Activated T-cell treated with anti-CD3 and anti-CD28 coated beads, Interleukin-2, amount 50 U/mL, for 72 hours (primary cell): Measurements from ENCODE around the gene MSANTD3. TPM values are rescaled to one million over a fixed set of nuclear protein-coding genes. Genes with fewer than 3 reads are reported as not detected.
"Not testable (repeated sequence)": the region's sequence is repeated elsewhere in the genome, so short reads cannot be mapped to it uniquely, and the experiment has no call there.

ENCODE experiments used
- ATAC-seq, 2 donors: fragments of 150-1000 bp; cut with Tn5 transposase; replicated peaks in 1 of 2; 2 replicates each; pipeline ENCODE4 v1.10.0; 2021; ENCODE audit warnings: moderate library complexity in 2 of 2, mild to moderate bottlenecking in 1 of 2
- DNase-seq, 2 donors: peaks; one replicate each; pipeline ENCODE4 v3.0.0; 2021 to 2022; ENCODE audit warnings: mixed read lengths in 1 of 2
- H3K27ac Mint-ChIP-seq: one replicate; pipeline ENCODE4 v1.8.0; 2022; ENCODE audit warnings: mild to moderate bottlenecking, moderate library complexity, mixed read lengths
- H3K27me3 Mint-ChIP-seq: one replicate; pipeline ENCODE4 v1.8.0; 2022; ENCODE audit warnings: low read depth, mixed read lengths
- H3K36me3 Mint-ChIP-seq, 2 donors: one replicate each; pipeline ENCODE4 v1.8.0; 2022; ENCODE audit warnings: mixed read lengths in 2 of 2, mild to moderate bottlenecking in 1 of 2; ENCODE audit not compliant: insufficient read depth in 2 of 2
- H3K4me1 Mint-ChIP-seq: one replicate; pipeline ENCODE4 v1.8.0; 2022; ENCODE audit warnings: low read depth, mixed read lengths
- H3K4me3 Mint-ChIP-seq, 2 donors: one replicate each; pipeline ENCODE4 v1.8.0; 2022; ENCODE audit warnings: mild to moderate bottlenecking in 2 of 2, mixed read lengths in 2 of 2, moderate library complexity in 2 of 2
- H3K9me3 Mint-ChIP-seq, 2 donors: one replicate each; pipeline ENCODE4 v1.8.0; 2022; ENCODE audit warnings: mixed read lengths in 2 of 2
- total RNA-seq, 2 donors: library from RNA; stranded (reverse); gene quantifications; one replicate each; pipeline ENCODE4 v1.2.3, GENCODE V29; 2022

The MSANTD3 gene
- total RNA-seq, 2 donors from 2014 or later: 15.1 to 15.9 TPM

GRCh38 chr9:100437860-100438805 lies 11.2 kb downstream of the MSANTD3 start:
- no peaks in the 10 kb centered on the region for H3K27me3 Mint-ChIP-seq
- H3K4me1 Mint-ChIP-seq: no peaks in the 10 kb centered on the region
- no peaks in the 10 kb centered on the region for H3K9me3 Mint-ChIP-seq
- peak in 1 of 2 donors; percentile 35 for ATAC-seq
- H3K4me3 Mint-ChIP-seq: no peak overlapping the region
- no peak overlapping the region for H3K27ac Mint-ChIP-seq
- DNase-seq: peak; percentile 68 to 69
- no peaks in the 10 kb centered on the region for H3K36me3 Mint-ChIP-seq

- no peak overlapping the region for H3K27ac Mint-ChIP-seq
- H3K4me1 Mint-ChIP-seq: no peaks in the 10 kb centered on the region
- H3K4me3 Mint-ChIP-seq: no peak overlapping the region
- ATAC-seq (no peak), DNase-seq (no peak)
- H3K27me3 Mint-ChIP-seq: no peaks in the 10 kb centered on the region
- H3K9me3 Mint-ChIP-seq: no peaks in the 10 kb centered on the region
- no peaks in the 10 kb centered on the region for H3K36me3 Mint-ChIP-seq
Measured at GRCh38 chr9:100440071-100440470, 13.1 kb downstream of the MSANTD3 start.

DNA sequence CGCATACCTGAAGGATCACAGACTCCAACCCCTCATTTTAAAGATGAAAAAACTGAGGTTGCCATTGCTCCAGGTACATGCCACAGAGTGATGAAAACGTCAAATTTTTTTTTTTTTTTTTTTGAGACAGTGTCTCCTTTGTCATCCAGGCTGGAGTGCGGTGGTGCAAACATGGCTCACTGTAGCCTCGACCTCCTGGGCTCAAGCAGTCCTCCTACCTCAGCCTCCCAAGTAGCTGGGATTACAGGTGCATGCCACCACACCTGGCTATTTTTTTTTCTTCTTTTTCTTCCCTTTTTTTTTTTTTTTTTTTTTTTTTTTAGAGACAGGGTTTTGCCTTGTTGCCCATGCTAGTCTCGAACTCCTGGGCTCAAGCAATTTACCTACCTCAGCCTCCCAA lies 13.5 kb downstream of the MSANTD3 start:
- H3K4me1 Mint-ChIP-seq, ATAC-seq, H3K27me3 Mint-ChIP-seq, H3K4me3 Mint-ChIP-seq, H3K27ac Mint-ChIP-seq, H3K36me3 Mint-ChIP-seq, DNase-seq, H3K9me3 Mint-ChIP-seq: not testable (repeated sequence)

DNA sequence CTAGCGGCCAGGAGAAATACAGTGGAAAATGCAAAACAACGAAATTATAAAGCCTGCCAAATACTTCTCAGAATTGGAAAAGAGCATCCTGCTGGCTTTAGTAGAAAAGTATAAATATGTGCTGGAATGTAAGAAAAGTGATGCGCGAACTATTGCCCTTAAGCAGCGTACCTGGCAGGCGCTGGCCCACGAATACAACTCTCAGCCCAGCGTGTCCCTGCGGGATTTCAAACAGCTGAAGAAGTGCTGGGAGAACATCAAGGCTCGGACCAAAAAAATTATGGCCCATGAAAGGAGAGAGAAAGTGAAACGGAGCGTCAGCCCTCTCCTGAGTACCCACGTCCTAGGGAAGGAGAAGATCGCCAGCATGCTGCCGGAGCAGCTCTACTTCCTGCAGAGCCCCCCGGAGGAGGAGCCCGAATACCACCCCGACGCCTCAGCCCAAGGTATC lies 15.0 kb downstream of the MSANTD3 start:
- DNase-seq (no peak), ATAC-seq (no peak)
- Mint-ChIP-seq H3K36me3 (peaks cover 0 to 2% of the 10 kb centered on the region in 2 donors), H3K27me3 (no peaks in the 10 kb centered on the region), H3K27ac (no peak overlapping the region), H3K4me1 (no peaks in the 10 kb centered on the region), H3K9me3 (no peaks in the 10 kb centered on the region), H3K4me3 (no peak overlapping the region)

DNA sequence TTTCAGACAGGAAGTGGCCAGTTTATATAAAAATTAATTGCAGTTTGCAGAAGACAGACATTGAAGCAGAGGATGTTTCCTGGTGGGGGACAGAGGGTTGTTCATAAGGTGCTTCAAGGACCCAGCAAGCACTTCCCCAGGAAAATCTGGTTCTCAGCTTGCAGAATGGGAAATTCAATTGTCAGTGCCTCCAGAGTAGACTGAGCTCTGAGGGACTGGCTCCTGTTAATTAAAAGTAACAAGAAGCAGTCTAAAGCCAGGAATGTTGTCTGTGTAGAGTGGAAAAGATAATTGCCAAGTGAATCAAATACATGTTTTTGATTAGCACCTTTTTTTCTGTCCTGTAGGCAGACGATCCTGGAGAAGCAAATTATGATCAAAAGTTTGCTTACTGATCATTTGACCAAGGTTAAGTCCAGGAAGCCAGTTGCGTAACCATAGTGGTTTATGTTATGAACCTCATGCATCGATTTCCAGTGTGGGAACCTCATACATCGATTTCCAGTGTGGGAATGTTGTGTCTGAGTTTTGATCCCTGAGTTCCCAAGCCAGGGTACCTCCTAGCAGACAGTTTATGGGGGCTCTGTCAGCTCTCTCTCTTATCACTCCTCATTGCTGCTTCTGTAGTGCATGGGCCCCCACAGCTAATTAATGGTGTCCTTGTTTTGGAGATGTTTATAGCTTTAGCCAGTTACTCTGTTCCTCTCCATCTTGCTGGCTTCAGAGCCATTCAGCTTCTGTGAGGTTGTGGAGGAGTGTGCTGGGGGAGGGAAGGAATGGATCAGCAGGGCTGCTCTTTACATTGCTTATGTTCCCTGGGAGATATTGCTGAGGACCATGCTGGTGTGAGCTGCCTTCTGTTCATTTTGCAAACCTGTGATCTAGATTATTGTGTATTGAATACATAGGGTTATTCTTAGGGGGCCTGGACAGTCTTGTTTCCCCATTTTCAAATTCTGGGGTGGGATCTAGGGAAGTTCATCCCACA lies 17.1 kb downstream of the MSANTD3 start:
- Mint-ChIP-seq H3K9me3 (no peaks in the 10 kb centered on the region), H3K27me3 (no peaks in the 10 kb centered on the region), H3K4me3 (no peak overlapping the region), H3K36me3 (peaks cover 0 to 2% of the 10 kb centered on the region in 2 donors), H3K27ac (no peak overlapping the region), H3K4me1 (peaks cover under 1% of the 10 kb centered on the region)
- no peak for ATAC-seq
- DNase-seq: no peak

- H3K9me3 Mint-ChIP-seq: no peaks in the 10 kb centered on the region
- peaks cover 2 to 3% of the 10 kb centered on the region in 2 donors for H3K36me3 Mint-ChIP-seq
- no peaks in the 10 kb centered on the region for H3K27me3 Mint-ChIP-seq
- no peak overlapping the region for H3K4me3 Mint-ChIP-seq
- no peak overlapping the region for H3K27ac Mint-ChIP-seq
- no peak for DNase-seq
- peaks cover 8% of the 10 kb centered on the region for H3K4me1 Mint-ChIP-seq
- no peak for ATAC-seq
Measured at GRCh38 chr9:100445161-100445902, 18.4 kb downstream of the MSANTD3 start.

GRCh38 chr9:100445903-100446549 lies 19.1 kb downstream of the MSANTD3 start:
- ATAC-seq (no peak), DNase-seq (no peak)
- Mint-ChIP-seq H3K4me3 (no peak overlapping the region), H3K4me1 (peaks cover 8% of the 10 kb centered on the region), H3K27me3 (no peaks in the 10 kb centered on the region), H3K27ac (no peak overlapping the region), H3K9me3 (no peaks in the 10 kb centered on the region), H3K36me3 (peaks cover 5 to 6% of the 10 kb centered on the region in 2 donors)

DNA sequence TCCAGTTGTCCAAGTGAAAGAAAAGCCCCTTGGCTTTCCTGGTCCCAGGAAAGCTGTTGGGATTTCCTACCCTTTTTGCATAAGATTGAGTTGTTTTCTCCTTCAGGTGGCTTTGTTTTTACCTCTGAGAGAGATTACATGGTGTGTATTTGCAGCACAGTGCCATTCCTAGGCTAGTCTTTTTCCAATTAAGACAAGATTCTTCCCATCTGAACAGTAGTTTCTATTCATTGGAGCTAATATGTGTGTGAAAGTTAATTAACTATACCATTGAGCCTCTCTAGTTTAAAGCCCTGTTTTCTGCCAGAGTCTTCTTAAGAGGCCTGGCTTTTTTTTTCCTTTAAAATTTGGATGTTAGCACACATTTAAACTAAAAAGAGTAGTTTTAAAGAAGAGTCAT lies 20.1 kb downstream of the MSANTD3 start:
- Mint-ChIP-seq H3K27ac (no peak overlapping the region), H3K9me3 (no peaks in the 10 kb centered on the region), H3K4me3 (no peak overlapping the region), H3K4me1 (peaks cover 8% of the 10 kb centered on the region), H3K36me3 (peaks cover 5 to 6% of the 10 kb centered on the region in 2 donors), H3K27me3 (no peaks in the 10 kb centered on the region)
- ATAC-seq (no peak), DNase-seq (no peak)

DNA sequence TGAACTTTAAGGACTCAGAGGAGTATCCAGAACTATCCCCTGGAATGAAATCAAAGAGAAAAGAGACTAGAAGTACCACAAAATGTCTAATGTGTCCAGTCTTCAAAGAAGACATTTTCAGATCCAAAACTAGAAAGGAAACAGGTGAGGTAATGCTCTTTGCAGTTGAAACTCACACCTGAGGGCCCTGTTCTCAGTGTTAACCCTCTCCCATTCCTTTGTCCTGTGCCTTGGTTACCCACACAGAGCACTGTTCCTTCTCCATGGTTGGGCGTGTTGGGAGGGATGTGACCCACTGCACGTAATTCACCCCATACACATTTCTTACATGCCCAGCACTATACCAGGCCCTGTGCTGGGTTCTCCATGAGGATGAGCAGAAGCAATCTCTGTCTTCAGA lies 21.3 kb downstream of the MSANTD3 start:
- Mint-ChIP-seq H3K36me3 (peaks cover 6 to 7% of the 10 kb centered on the region in 2 donors), H3K4me3 (no peak overlapping the region), H3K4me1 (peaks cover 8% of the 10 kb centered on the region), H3K9me3 (no peaks in the 10 kb centered on the region), H3K27me3 (no peaks in the 10 kb centered on the region), H3K27ac (no peak overlapping the region)
- DNase-seq: no peak
- ATAC-seq: no peak

- Mint-ChIP-seq H3K4me3 (no peak overlapping the region), H3K36me3 (peaks cover 8 to 9% of the 10 kb centered on the region in 2 donors), H3K9me3 (no peaks in the 10 kb centered on the region), H3K4me1 (peaks cover 8% of the 10 kb centered on the region), H3K27me3 (no peaks in the 10 kb centered on the region), H3K27ac (no peak overlapping the region)
- DNase-seq (no peak), ATAC-seq (peak; percentile 76 to 95)
Measured at GRCh38 chr9:100449420-100449819, 22.5 kb downstream of the MSANTD3 start.

DNA sequence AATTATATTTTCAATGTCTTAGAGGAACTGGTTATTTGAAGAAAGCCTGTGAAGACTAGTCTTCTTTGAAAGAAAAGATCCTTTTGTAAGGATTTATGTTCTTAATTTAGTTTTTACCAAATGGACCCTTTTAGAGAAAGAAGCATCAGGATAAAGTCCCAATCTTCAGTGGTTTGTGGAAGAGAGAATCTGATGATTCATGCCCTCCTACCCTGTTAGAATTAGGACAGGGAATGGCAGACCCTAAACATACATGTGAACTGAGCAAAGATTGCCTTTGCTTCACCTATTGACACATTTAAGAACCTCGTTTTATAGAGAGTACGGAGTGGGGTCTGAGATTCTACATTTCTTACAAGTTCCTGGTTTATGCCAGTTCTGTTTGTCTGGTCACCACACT lies 26.0 kb downstream of the MSANTD3 start:
- no peak for ATAC-seq
- Mint-ChIP-seq H3K27ac (no peak overlapping the region), H3K36me3 (peaks cover 7 to 8% of the 10 kb centered on the region in 2 donors), H3K4me3 (no peak overlapping the region), H3K27me3 (no peaks in the 10 kb centered on the region), H3K4me1 (peaks cover 8% of the 10 kb centered on the region), H3K9me3 (no peaks in the 10 kb centered on the region)
- no peak for DNase-seq

DNA sequence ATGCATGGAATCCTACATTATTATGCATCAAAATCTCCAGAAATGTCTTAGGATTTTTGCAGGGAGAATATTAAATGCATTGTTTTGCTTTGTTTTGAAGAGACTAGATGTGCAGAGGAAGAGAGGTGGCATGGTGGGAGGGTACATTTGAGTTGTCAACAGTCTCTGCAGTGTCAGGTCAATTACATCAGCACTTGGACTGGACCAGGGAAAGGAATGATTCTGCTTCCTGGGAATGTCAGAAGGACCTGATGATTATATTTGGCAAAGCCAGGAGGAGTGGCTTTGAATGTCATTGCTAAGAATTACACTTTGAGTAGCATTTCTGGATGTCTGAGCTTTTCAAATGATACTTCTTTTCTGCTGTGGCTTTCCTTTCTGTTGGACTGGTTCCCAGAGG lies 28.5 kb downstream of the MSANTD3 start:
- ATAC-seq (no peak), DNase-seq (no peak)
- Mint-ChIP-seq H3K36me3 (peaks cover 4 to 6% of the 10 kb centered on the region in 2 donors), H3K27me3 (no peaks in the 10 kb centered on the region), H3K9me3 (no peaks in the 10 kb centered on the region), H3K4me3 (no peak overlapping the region), H3K27ac (no peak overlapping the region), H3K4me1 (no peaks in the 10 kb centered on the region)
